Keratinocyte (primary cell): ENCODE data around the gene RAI14. TPM values are rescaled to one million over a fixed set of nuclear protein-coding genes. Genes with fewer than 3 reads are reported as not detected.
"Not testable (repeated sequence)": the region's sequence is repeated elsewhere in the genome, so short reads cannot be mapped to it uniquely, and the experiment has no call there.

Experiments
- DNase-seq: peaks from one replicate; pipeline ENCODE4 v3.0.0-alpha.2; 2011; ENCODE audit warnings: low read depth, missing footprints, low spot score
- FAIRE-seq: peaks from 2 replicates; lab custom pipeline; 2011; peaks lifted over from hg19 to GRCh38; lab: Jason Lieb, UNC
- H2AFZ ChIP-seq: 2 replicates; pipeline ENCODE4 v1.6.0; 2012; ENCODE audit warnings: low read length, control low read depth, inconsistent platforms; ENCODE audit not compliant: control insufficient read depth
- H3K27ac ChIP-seq: 2 replicates; pipeline ENCODE4 v1.5.1; 2011; ENCODE audit warnings: low read length; ENCODE audit not compliant: control insufficient read depth, insufficient read depth
- H3K27me3 ChIP-seq: 3 replicates; pipeline ENCODE4 v1.6.0; 2011; ENCODE audit warnings: low read length; ENCODE audit not compliant: control insufficient read depth, insufficient read depth; ENCODE audit errors: extremely low read depth
- H3K36me3 ChIP-seq, 2 experiments: 2 replicates in 1 of 2; 3 replicates in 1 of 2; pipeline ENCODE4 v1.5.1; 2011; ENCODE audit warnings: low read length in 2 of 2, mild to moderate bottlenecking in 1 of 2; ENCODE audit not compliant: control insufficient read depth in 2 of 2, insufficient read depth in 2 of 2; ENCODE audit errors: extremely low read depth in 1 of 2
- H3K4me1 ChIP-seq: 3 replicates; pipeline ENCODE4 v1.5.1; 2011; ENCODE audit warnings: low read length; ENCODE audit not compliant: control insufficient read depth, insufficient read depth; ENCODE audit errors: extremely low read depth
- H3K4me2 ChIP-seq: 3 replicates; pipeline ENCODE4 v1.6.0; 2011; ENCODE audit warnings: low read depth, low read length; ENCODE audit not compliant: control insufficient read depth, insufficient read depth; ENCODE audit errors: extremely low read depth
- H3K4me3 ChIP-seq, 3 experiments: fragments of 200-600 bp in 1 of 3; sonication (generic) in 1 of 3; 2 replicates in 2 of 3; 3 replicates in 1 of 3; pipeline ENCODE4 v1.5.1; 2011 to 2016; ENCODE audit warnings: low read length in 3 of 3, mild to moderate bottlenecking in 3 of 3, control low read depth in 2 of 3, inconsistent platforms in 1 of 3, low read depth in 1 of 3, mixed read lengths in 1 of 3, mixed run types in 1 of 3, moderate library complexity in 1 of 3; ENCODE audit not compliant: control insufficient read depth in 2 of 3, insufficient read depth in 2 of 3; ENCODE audit errors: extremely low read depth in 1 of 3
- H3K79me2 ChIP-seq: 2 replicates; pipeline ENCODE4 v1.6.0; 2012; ENCODE audit warnings: low read length; ENCODE audit not compliant: control insufficient read depth, insufficient read depth
- H3K9ac ChIP-seq: 3 replicates; pipeline ENCODE4 v1.6.0; 2011; ENCODE audit warnings: low read length; ENCODE audit not compliant: control insufficient read depth, insufficient read depth; ENCODE audit errors: extremely low read depth
- H3K9me1 ChIP-seq: 3 replicates; pipeline ENCODE4 v1.6.0; 2011; ENCODE audit warnings: low read length; ENCODE audit not compliant: control insufficient read depth, insufficient read depth; ENCODE audit errors: extremely low read depth
- H3K9me3 ChIP-seq: 2 replicates; pipeline ENCODE4 v1.5.1; 2012; ENCODE audit warnings: low read depth, low read length; ENCODE audit not compliant: control insufficient read depth
- H4K20me1 ChIP-seq: 3 replicates; pipeline ENCODE4 v1.6.0; 2011; ENCODE audit warnings: low read length; ENCODE audit not compliant: control insufficient read depth, insufficient read depth; ENCODE audit errors: extremely low read depth
- CTCF ChIP-seq, 3 experiments: IDR thresholded peaks in 1 of 3; conservative IDR thresholded peaks in 1 of 3; optimal IDR thresholded peaks in 1 of 3; 2 replicates in 2 of 3; 3 replicates in 1 of 3; pipeline versions ENCODE3 to v1.5.1; 2011; ENCODE audit warnings: low read length in 3 of 3, mild to moderate bottlenecking in 3 of 3, moderate library complexity in 2 of 3, control low read depth in 1 of 3, inconsistent platforms in 1 of 3; ENCODE audit not compliant: insufficient read depth in 2 of 3; ENCODE audit errors: extremely low read depth in 1 of 3
- EZH2 ChIP-seq: IDR thresholded peaks from one replicate; pipeline ENCODE4 v1.6.1; 2012; ENCODE audit warnings: inconsistent platforms, mild to moderate bottlenecking, low read length, moderate library complexity
- dilution Hi-C: fragments of 300-500 bp; cut with MboI; formaldehyde crosslinking; loops from one replicate; pipeline ENCODE4 v1.7.0; 2020; ENCODE audit warnings: low sequenced_read_pairs; ENCODE audit not compliant: extremely low pct_ligation_motif_present
- polyA plus RNA-seq, 5 experiments: library from polyadenylated mRNA; depleted of rRNA in 3 of 5; stranded (reverse) in 3 of 5; stranded (forward) in 1 of 5; unstranded in 1 of 5; fragments of >200 nt; gene quantifications; 1 replicate in 1 of 5; 2 replicates in 3 of 5; 3 replicates in 1 of 5; pipeline versions ENCODE4 v1.2.1 to v1.2.3, GENCODE V29; 2011 to 2012; ENCODE audit warnings: missing spikeins in 2 of 5, low read depth in 1 of 5, low replicate concordance in 1 of 5

RAI14 gene
- polyA plus RNA-seq, 1 donor (not counting 4 experiments of a cell fraction or from before 2014, with no cell fraction given): 31.4 TPM

- Histone ChIP-seq H3K79me2 (no peaks in the 10 kb centered on the region), H3K4me1 (no peaks in the 10 kb centered on the region), H4K20me1 (no peaks in the 10 kb centered on the region), H3K9ac (no peak overlapping the region), H2AFZ (no peak overlapping the region), H3K4me2 (no peak overlapping the region), H3K36me3 (peaks cover 15 to 32% of the 10 kb centered on the region in 2 experiments), H3K9me3 (no peaks in the 10 kb centered on the region), H3K4me3 (no peak overlapping the region), H3K27ac (no peak overlapping the region), H3K27me3 (no peaks in the 10 kb centered on the region), H3K9me1 (no peaks in the 10 kb centered on the region)
- FAIRE-seq: no peak
- no peak for DNase-seq
- TF ChIP-seq CTCF (optimal IDR thresholded peaks at IDR 0.05 in 1 of 3, IDR thresholded peaks at IDR 0.05 in 1 of 3, conservative IDR thresholded peaks at IDR 0.05 in 1 of 3; ENCODE audit: extremely low read depth in 1 of 3, insufficient read depth in 2 of 3, low read length in 3 of 3) (no peak), EZH2 (no peak)
- dilution Hi-C loops: no loop called here
Measured at GRCh38 chr5:34826347-34826746, 170.2 kb downstream of the RAI14 start.

GRCh38 chr5:34827588-34828506 is 171.7 kb downstream of the RAI14 start:
- H3K9me1 ChIP-seq: no peaks in the 10 kb centered on the region
- no peaks in the 10 kb centered on the region for H4K20me1 ChIP-seq
- H3K4me3 ChIP-seq: no peak overlapping the region
- TF ChIP-seq CTCF (optimal IDR thresholded peaks at IDR 0.05 in 1 of 3, IDR thresholded peaks at IDR 0.05 in 1 of 3, conservative IDR thresholded peaks at IDR 0.05 in 1 of 3; ENCODE audit: extremely low read depth in 1 of 3, insufficient read depth in 2 of 3, low read length in 3 of 3): no peak
- no peak for TF ChIP-seq EZH2
- no peak for FAIRE-seq
- H3K4me2 ChIP-seq: no peak overlapping the region
- no peaks in the 10 kb centered on the region for H3K9me3 ChIP-seq
- no peaks in the 10 kb centered on the region for H3K4me1 ChIP-seq
- DNase-seq: no peak
- no peaks in the 10 kb centered on the region for H3K79me2 ChIP-seq
- H3K27me3 ChIP-seq: no peaks in the 10 kb centered on the region
- peaks cover 14 to 33% of the 10 kb centered on the region in 2 experiments for H3K36me3 ChIP-seq
- no peak overlapping the region for H3K9ac ChIP-seq
- H2AFZ ChIP-seq: no peak overlapping the region
- H3K27ac ChIP-seq: no peak overlapping the region
- dilution Hi-C loops: no loop called here

GRCh38 chr5:34830827-34831226 is 174.7 kb downstream of the RAI14 start:
- H3K27me3 ChIP-seq, H4K20me1 ChIP-seq, H3K4me1 ChIP-seq, H3K4me2 ChIP-seq, H2AFZ ChIP-seq, H3K4me3 ChIP-seq, H3K79me2 ChIP-seq, dilution Hi-C loops, H3K9ac ChIP-seq, H3K9me1 ChIP-seq, H3K27ac ChIP-seq, FAIRE-seq, DNase-seq, H3K9me3 ChIP-seq: not testable (repeated sequence)
- peaks cover 17 to 23% of the 10 kb centered on the region in 2 experiments for H3K36me3 ChIP-seq
